GM19468 (cell line): ENCODE measurements around the gene AFTPH.

Experiments used
- ATAC-seq: cut with Tn5 transposase; IDR thresholded peaks from one replicate; pipeline ENCODE4 v1.9.1; 2021; ENCODE audit warnings: mild to moderate bottlenecking, moderate library complexity, moderate number of reproducible peaks; ENCODE audit not compliant: unreplicated experiment; ENCODE audit errors: extremely low read depth

AFTPH gene

GRCh38 chr2:64606479-64607363, 82.6 kb downstream of the AFTPH start:
- ATAC-seq: peak; percentile 74

- ATAC-seq: no peak
Observed at GRCh38 chr2:64607381-64608304, 83.5 kb downstream of the AFTPH start.

GRCh38 chr2:64608867-64609226, 84.7 kb downstream of the AFTPH start:
- no peak for ATAC-seq

- ATAC-seq: peak; percentile 24
Observed at GRCh38 chr2:64609227-64609941, 85.3 kb downstream of the AFTPH start.

- ATAC-seq: no peak
Observed at GRCh38 chr2:64609942-64610281, 85.8 kb downstream of the AFTPH start.

- no peak for ATAC-seq
Observed at GRCh38 chr2:64610316-64610855, 86.3 kb downstream of the AFTPH start.

GRCh38 chr2:64612575-64613195, 88.6 kb downstream of the AFTPH start:
- no peak for ATAC-seq

GRCh38 chr2:64613276-64613675, 89.1 kb downstream of the AFTPH start:
- no peak for ATAC-seq

- ATAC-seq: no peak
Observed at GRCh38 chr2:64615192-64615763, 91.2 kb downstream of the AFTPH start.

GRCh38 chr2:64615844-64616536, 91.9 kb downstream of the AFTPH start:
- ATAC-seq: no peak

GRCh38 chr2:64617631-64618151, 93.6 kb downstream of the AFTPH start:
- no peak for ATAC-seq

GRCh38 chr2:64620661-64621060, 96.5 kb downstream of the AFTPH start:
- ATAC-seq: no peak

- no peak for ATAC-seq
Observed at GRCh38 chr2:64622443-64623241, 98.5 kb downstream of the AFTPH start.

GRCh38 chr2:64623242-64623850, 99.2 kb downstream of the AFTPH start:
- ATAC-seq: no peak

- ATAC-seq: no peak
Observed at GRCh38 chr2:64624108-64624610, 100.0 kb downstream of the AFTPH start.

GRCh38 chr2:64624862-64625261, 100.7 kb downstream of the AFTPH start:
- ATAC-seq: no peak
